ENCODE results near the gene PPIF. TPM values are rescaled to one million over a fixed set of nuclear protein-coding genes. Genes with fewer than 3 reads are reported as not detected.
A peak's percentile ranks its signal among the peaks of the same experiment; 100 is the strongest.

PPIF gene
- total RNA-seq, 1 donor, result 39.1 TPM

DNA sequence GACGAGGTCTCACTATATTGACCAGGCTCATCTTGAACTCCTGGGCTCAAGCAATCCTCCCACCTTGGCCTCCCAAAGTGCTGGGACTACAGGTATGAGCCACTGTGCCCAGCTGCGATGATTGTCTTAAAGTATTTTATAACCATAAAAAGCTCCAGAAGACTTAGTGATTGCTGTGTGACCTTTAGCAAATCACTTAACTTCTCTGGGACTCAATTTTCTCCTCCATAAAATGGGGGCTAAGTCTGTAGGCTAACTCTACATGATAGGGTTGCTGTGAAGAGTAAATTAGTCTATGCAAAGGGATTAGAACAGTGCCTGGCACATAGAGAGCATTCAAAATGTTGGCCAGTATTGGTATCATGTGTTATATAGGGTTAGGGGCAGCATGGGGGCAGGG lies 42.8 kb downstream of the PPIF start:
- Histone ChIP-seq H3K27ac (ENCODE audit: low read depth, low read length) (no peak overlapping the region), H2AFZ (ENCODE audit: low read length) (no peak overlapping the region), H4K20me1 (ENCODE audit: insufficient read depth, low read length) (peaks cover 7% of the 10 kb centered on the region), H3K27me3 (ENCODE audit: insufficient read depth, low read length) (no peaks in the 10 kb centered on the region), H3K36me3 (ENCODE audit: insufficient read depth, low read length) (peaks cover 38% of the 10 kb centered on the region), H3K4me2 (ENCODE audit: insufficient read depth, low read length) (no peak overlapping the region), H3K79me2 (ENCODE audit: insufficient read depth, low read length) (peaks cover 3% of the 10 kb centered on the region), H3K4me3 (ENCODE audit: insufficient read depth, low read length) (no peak overlapping the region), H3K4me1 (ENCODE audit: insufficient read depth, low read length) (no peaks in the 10 kb centered on the region), H3K9me3 (ENCODE audit: low read depth, low read length) (no peaks in the 10 kb centered on the region)
- TF ChIP-seq, protein P1, sequence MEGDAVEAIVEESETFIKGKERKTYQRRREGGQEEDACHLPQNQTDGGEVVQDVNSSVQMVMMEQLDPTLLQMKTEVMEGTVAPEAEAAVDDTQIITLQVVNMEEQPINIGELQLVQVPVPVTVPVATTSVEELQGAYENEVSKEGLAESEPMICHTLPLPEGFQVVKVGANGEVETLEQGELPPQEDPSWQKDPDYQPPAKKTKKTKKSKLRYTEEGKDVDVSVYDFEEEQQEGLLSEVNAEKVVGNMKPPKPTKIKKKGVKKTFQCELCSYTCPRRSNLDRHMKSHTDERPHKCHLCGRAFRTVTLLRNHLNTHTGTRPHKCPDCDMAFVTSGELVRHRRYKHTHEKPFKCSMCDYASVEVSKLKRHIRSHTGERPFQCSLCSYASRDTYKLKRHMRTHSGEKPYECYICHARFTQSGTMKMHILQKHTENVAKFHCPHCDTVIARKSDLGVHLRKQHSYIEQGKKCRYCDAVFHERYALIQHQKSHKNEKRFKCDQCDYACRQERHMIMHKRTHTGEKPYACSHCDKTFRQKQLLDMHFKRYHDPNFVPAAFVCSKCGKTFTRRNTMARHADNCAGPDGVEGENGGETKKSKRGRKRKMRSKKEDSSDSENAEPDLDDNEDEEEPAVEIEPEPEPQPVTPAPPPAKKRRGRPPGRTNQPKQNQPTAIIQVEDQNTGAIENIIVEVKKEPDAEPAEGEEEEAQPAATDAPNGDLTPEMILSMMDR (IDR thresholded peaks at IDR 0.05; ENCODE audit: extremely low read depth, low read depth, low read length), result no peak
- DNase-seq (ENCODE audit: insufficient read length, low spot score, missing footprints), result peak; percentile 62

DNA sequence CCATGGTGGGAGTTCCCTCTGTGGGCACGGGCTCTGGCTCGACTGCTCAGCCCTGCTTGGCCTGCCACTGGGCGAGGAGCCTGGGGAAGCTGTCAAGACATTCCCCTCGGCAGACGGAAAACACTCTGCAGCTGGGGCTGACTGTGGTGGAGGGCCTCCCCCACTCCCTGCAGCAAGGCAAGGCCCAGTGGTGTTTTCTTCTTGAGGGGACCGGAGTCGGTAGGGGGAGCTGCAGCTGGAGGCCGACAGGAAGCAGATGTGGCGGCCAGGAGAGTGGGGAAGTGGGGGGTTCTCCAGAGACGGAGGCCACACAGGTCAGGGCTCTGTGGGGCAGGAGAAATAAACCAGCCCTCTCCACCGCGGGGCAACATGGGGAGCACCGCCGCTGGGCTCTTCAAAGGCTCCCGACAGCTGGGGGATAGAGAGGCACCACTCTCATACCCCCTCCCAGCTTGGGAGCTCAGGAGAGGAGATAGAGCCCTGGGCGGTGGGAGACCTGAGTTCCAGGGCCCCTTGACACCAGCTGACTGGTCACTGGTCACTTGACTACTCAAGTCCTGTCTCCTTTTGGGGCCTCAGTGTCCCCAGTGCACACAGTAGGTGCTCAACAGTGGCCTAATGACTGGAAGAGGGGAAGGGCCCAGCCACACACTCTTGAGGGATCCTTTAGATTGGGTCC lies 43.4 kb downstream of the PPIF start:
- H3K36me3 ChIP-seq (ENCODE audit: insufficient read depth, low read length), result peaks cover 34% of the 10 kb centered on the region
- peak; percentile 65 for DNase-seq (ENCODE audit: insufficient read length, low spot score, missing footprints)
- no peak overlapping the region for H2AFZ ChIP-seq (ENCODE audit: low read length)
- H3K9me3 ChIP-seq (ENCODE audit: low read depth, low read length), result no peaks in the 10 kb centered on the region
- H3K27ac ChIP-seq (ENCODE audit: low read depth, low read length), result no peak overlapping the region
- no peaks in the 10 kb centered on the region for H3K4me1 ChIP-seq (ENCODE audit: insufficient read depth, low read length)
- no peak overlapping the region for H3K4me2 ChIP-seq (ENCODE audit: insufficient read depth, low read length)
- peaks cover 7% of the 10 kb centered on the region for H4K20me1 ChIP-seq (ENCODE audit: insufficient read depth, low read length)
- H3K4me3 ChIP-seq (ENCODE audit: insufficient read depth, low read length), result no peak overlapping the region
- H3K79me2 ChIP-seq (ENCODE audit: insufficient read depth, low read length), result peaks cover 3% of the 10 kb centered on the region
- TF ChIP-seq, protein P1 (IDR thresholded peaks at IDR 0.05; ENCODE audit: extremely low read depth, low read depth, low read length), result no peak
- no peaks in the 10 kb centered on the region for H3K27me3 ChIP-seq (ENCODE audit: insufficient read depth, low read length)

DNA sequence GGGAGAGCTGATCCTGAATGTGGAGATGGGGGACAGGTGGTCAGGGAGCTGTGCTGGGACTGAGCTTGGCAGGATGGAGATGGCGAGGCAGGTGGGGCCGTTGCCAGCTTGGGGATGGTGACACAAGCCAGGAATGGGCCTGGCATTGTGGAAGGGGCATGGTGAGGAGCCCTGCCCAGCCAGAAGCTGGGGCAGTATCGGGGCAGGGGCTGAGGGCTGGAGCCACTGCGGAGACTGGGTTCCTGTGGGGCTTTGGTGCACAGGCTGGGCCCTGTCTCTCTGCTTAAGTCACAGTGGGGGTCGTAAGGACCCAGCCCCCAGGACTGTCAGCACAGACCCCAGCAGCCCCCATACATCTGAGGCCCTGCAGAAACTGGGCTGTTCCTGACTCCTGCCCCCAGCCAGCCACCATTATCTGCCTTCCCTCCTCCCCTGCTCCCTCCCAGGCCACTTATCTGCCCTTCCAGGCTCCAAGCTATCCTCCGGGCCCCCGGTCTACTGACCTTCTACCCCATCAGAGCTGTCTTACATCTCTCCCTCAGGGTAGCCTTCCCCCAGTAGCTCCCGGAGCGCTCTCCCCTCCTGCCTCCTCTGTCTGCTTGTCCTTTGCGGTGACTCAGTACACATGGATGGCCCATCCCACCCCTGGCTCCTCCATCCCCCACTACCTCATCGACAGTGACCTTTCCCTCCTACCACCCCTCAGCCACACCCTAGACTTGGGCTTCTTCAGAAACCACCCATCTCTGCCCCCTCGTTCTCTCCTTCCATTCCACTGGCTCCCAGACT lies 44.2 kb downstream of the PPIF start:
- TF ChIP-seq, protein P1 (IDR thresholded peaks at IDR 0.05; ENCODE audit: extremely low read depth, low read depth, low read length), result no peak

GRCh38 chr10:79392020-79392398 lies 44.7 kb downstream of the PPIF start:
- Histone ChIP-seq H3K4me2 (ENCODE audit: insufficient read depth, low read length) (no peak overlapping the region), H3K79me2 (ENCODE audit: insufficient read depth, low read length) (peaks cover 13% of the 10 kb centered on the region), H2AFZ (ENCODE audit: low read length) (no peak overlapping the region), H3K4me3 (ENCODE audit: insufficient read depth, low read length) (no peak overlapping the region), H3K27ac (ENCODE audit: low read depth, low read length) (no peak overlapping the region), H3K36me3 (ENCODE audit: insufficient read depth, low read length) (peaks cover 31% of the 10 kb centered on the region), H3K4me1 (ENCODE audit: insufficient read depth, low read length) (no peaks in the 10 kb centered on the region), H3K9me3 (ENCODE audit: low read depth, low read length) (no peaks in the 10 kb centered on the region), H3K27me3 (ENCODE audit: insufficient read depth, low read length) (no peaks in the 10 kb centered on the region), H4K20me1 (ENCODE audit: insufficient read depth, low read length) (peaks cover 7% of the 10 kb centered on the region)
- DNase-seq (ENCODE audit: insufficient read length, low spot score, missing footprints), result peak; percentile 51
- TF ChIP-seq, protein P1 (IDR thresholded peaks at IDR 0.05; ENCODE audit: extremely low read depth, low read depth, low read length), result no peak

More for the DNA sequence above, 44.2 kb downstream of the PPIF start:
- peak; percentile 85 for DNase-seq (ENCODE audit: insufficient read length, low spot score, missing footprints)
- peaks cover 7% of the 10 kb centered on the region for H4K20me1 ChIP-seq (ENCODE audit: insufficient read depth, low read length)
- H3K27ac ChIP-seq (ENCODE audit: low read depth, low read length), result no peak overlapping the region
- H3K9me3 ChIP-seq (ENCODE audit: low read depth, low read length), result no peaks in the 10 kb centered on the region
- no peak overlapping the region for H2AFZ ChIP-seq (ENCODE audit: low read length)
- H3K4me2 ChIP-seq (ENCODE audit: insufficient read depth, low read length), result no peak overlapping the region
- H3K79me2 ChIP-seq (ENCODE audit: insufficient read depth, low read length), result peaks cover 9% of the 10 kb centered on the region
- H3K4me1 ChIP-seq (ENCODE audit: insufficient read depth, low read length), result no peaks in the 10 kb centered on the region
- no peaks in the 10 kb centered on the region for H3K27me3 ChIP-seq (ENCODE audit: insufficient read depth, low read length)
- no peak overlapping the region for H3K4me3 ChIP-seq (ENCODE audit: insufficient read depth, low read length)
- peaks cover 34% of the 10 kb centered on the region for H3K36me3 ChIP-seq (ENCODE audit: insufficient read depth, low read length)

All from osteoblast (primary cell).